BE2C (cell line): ENCODE results near the gene INO80B.

Experiments
- DNase-seq: peaks from one replicate; pipeline ENCODE4 v3.0.0-alpha.2; 2020
- H3K27me3 ChIP-seq: fragments of 250-450 bp; sonication (Bioruptor Pico); 2 replicates; pipeline ENCODE4 v1.5.1; 2020; ENCODE audit warnings: mild to moderate bottlenecking
- H3K36me3 ChIP-seq: fragments of 250-450 bp; sonication (Bioruptor Pico); 2 replicates; pipeline ENCODE4 v1.5.1; 2020; ENCODE audit warnings: mild to moderate bottlenecking
- H3K4me1 ChIP-seq: fragments of 250-450 bp; sonication (Bioruptor Pico); 2 replicates; pipeline ENCODE4 v1.5.1; 2020
- H3K4me3 ChIP-seq: 2 replicates; pipeline ENCODE4 v1.5.1; 2011; ENCODE audit warnings: low read depth, low read length
- H3K9me3 ChIP-seq: fragments of 250-450 bp; sonication (Bioruptor Pico); 2 replicates; pipeline ENCODE4 v1.5.1; 2020
- CTCF ChIP-seq: IDR thresholded peaks from 2 replicates; pipeline ENCODE4 v1.5.1; 2012; ENCODE audit warnings: mild to moderate bottlenecking, low read depth, low read length

INO80B gene

GRCh38 chr2:74502720-74503505, 48.0 kb downstream of the INO80B start:
- Histone ChIP-seq H3K4me3 (no peak overlapping the region), H3K4me1 (peaks cover 5% of the 10 kb centered on the region; the same call in 1 of the 2 replicates), H3K27me3 (no peaks in the 10 kb centered on the region), H3K36me3 (peaks cover 26% of the 10 kb centered on the region), H3K9me3 (no peaks in the 10 kb centered on the region)
- TF ChIP-seq CTCF = no peak
- DNase-seq = no peak

GRCh38 chr2:74503506-74504475, 48.9 kb downstream of the INO80B start:
- peaks cover 26% of the 10 kb centered on the region for H3K36me3 ChIP-seq
- H3K4me1 ChIP-seq = peaks cover 10% of the 10 kb centered on the region
- DNase-seq = no peak
- TF ChIP-seq CTCF = no peak
- no peak overlapping the region for H3K4me3 ChIP-seq
- no peaks in the 10 kb centered on the region for H3K27me3 ChIP-seq
- H3K9me3 ChIP-seq = no peaks in the 10 kb centered on the region

- Histone ChIP-seq H3K4me1 (peaks cover 11% of the 10 kb centered on the region), H3K4me3 (no peak overlapping the region), H3K36me3 (peaks cover 26% of the 10 kb centered on the region), H3K9me3 (no peaks in the 10 kb centered on the region), H3K27me3 (no peaks in the 10 kb centered on the region)
- no peak for TF ChIP-seq CTCF
- DNase-seq = no peak
Observed at GRCh38 chr2:74504591-74504990, 49.7 kb downstream of the INO80B start.

- Histone ChIP-seq H3K36me3 (peaks cover 26% of the 10 kb centered on the region), H3K4me3 (peak overlapping the region; percentile 75), H3K27me3 (no peaks in the 10 kb centered on the region), H3K9me3 (no peaks in the 10 kb centered on the region), H3K4me1 (peaks cover 9% of the 10 kb centered on the region)
- no peak for TF ChIP-seq CTCF
- no peak for DNase-seq
Observed at GRCh38 chr2:74505448-74506246, 50.8 kb downstream of the INO80B start.

- H3K9me3 ChIP-seq = no peaks in the 10 kb centered on the region
- H3K27me3 ChIP-seq = no peaks in the 10 kb centered on the region
- H3K4me3 ChIP-seq = peak within 1 kb of the TSS; percentile 75
- H3K36me3 ChIP-seq = peaks cover 26% of the 10 kb centered on the region
- DNase-seq = peak; percentile 95
- H3K4me1 ChIP-seq = peaks cover 6% of the 10 kb centered on the region
- TF ChIP-seq CTCF = peak; percentile 61
Observed at GRCh38 chr2:74507145-74507925, 52.4 kb downstream of the INO80B start, which contains the start of gene PCGF1. Gene PCGF1 (minus strand): TSS chr2:74507695. CDS start chr2:74507668, 27 bp downstream.
